HEK293 (cell line): Measurements from ENCODE around the gene IARS1.

Experiments used
- CTCF ChIA-PET: fragments of 350-600 bp; formaldehyde crosslinking; extraction: SDS; loops from one replicate; lab custom pipeline; 2021; ENCODE audit warnings: antibody characterized with exemption; lab: Yijun Ruan, JAX
- POLR2A ChIA-PET: fragments of 300-600 bp; formaldehyde crosslinking; extraction: SDS; loops from one replicate; lab custom pipeline; 2020; ENCODE audit warnings: antibody characterized with exemption, inconsistent platforms; lab: Yijun Ruan, JAX
- H3K27ac ChIP-seq: fragments of 200-500 bp; sonication (Bioruptor generic); 2 replicates; pipeline ENCODE4 v1.5.1; 2014; ENCODE audit warnings: low read depth, low read length, control low read depth, inconsistent platforms; ENCODE audit errors: extremely low read depth
- H3K36me3 ChIP-seq, 2 experiments: fragments of 200-500 bp in 1 of 2; sonication (Bioruptor generic) in 1 of 2; 1 replicate in 1 of 2; 2 replicates in 1 of 2; pipeline ENCODE4 v1.5.1; 2014 to 2017; ENCODE audit warnings: inconsistent platforms in 2 of 2, low read length in 2 of 2; ENCODE audit not compliant: control insufficient read depth in 2 of 2, insufficient read depth in 1 of 2
- H3K4me1 ChIP-seq: fragments of 200-500 bp; sonication (Bioruptor generic); 2 replicates; pipeline ENCODE4 v1.5.1; 2014; ENCODE audit warnings: mild to moderate bottlenecking, low read length, inconsistent platforms; ENCODE audit not compliant: control insufficient read depth, insufficient read depth
- H3K4me3 ChIP-seq: 2 replicates; pipeline ENCODE4 v1.5.1; 2011; ENCODE audit warnings: low read depth, mild to moderate bottlenecking, control low read depth, low read length, moderate library complexity
- H3K9me3 ChIP-seq: fragments of 200-500 bp; sonication (Bioruptor generic); 2 replicates; pipeline ENCODE4 v1.5.1; 2014; ENCODE audit warnings: low read depth, low read length, inconsistent platforms; ENCODE audit not compliant: control insufficient read depth, insufficient read depth
- HOXD13 ChIP-seq: sonication (generic); formaldehyde crosslinking; IDR thresholded peaks from 2 replicates; pipeline ENCODE4 v1.8.0; 2022; ENCODE audit warnings: missing genetic modification reagents, borderline replicate concordance
- KLF9 ChIP-seq: fragments of 450-650 bp; formaldehyde crosslinking; IDR thresholded peaks from 2 replicates; pipeline ENCODE4 v1.5.1; 2016; ENCODE audit warnings: missing biosample characterization, missing genetic modification characterization, low read depth
- SP7 ChIP-seq: fragments of 450-650 bp; formaldehyde crosslinking; IDR thresholded peaks from 2 replicates; pipeline ENCODE4 v1.5.1; 2016; ENCODE audit warnings: missing biosample characterization, missing genetic modification characterization
- ZBTB21 ChIP-seq: fragments of 450-650 bp; formaldehyde crosslinking; IDR thresholded peaks from 2 replicates; pipeline ENCODE4 v1.5.1; 2017; ENCODE audit warnings: missing biosample characterization, missing genetic modification characterization
- ZBTB26 ChIP-seq: fragments of 450-650 bp; formaldehyde crosslinking; optimal IDR thresholded peaks from 2 replicates; pipeline ENCODE3; 2016; ENCODE audit warnings: missing biosample characterization, mild to moderate bottlenecking, missing genetic modification characterization
- ZFP37 ChIP-seq: fragments of 450-650 bp; formaldehyde crosslinking; IDR thresholded peaks from 2 replicates; pipeline ENCODE4 v1.5.1; 2016; ENCODE audit warnings: missing biosample characterization, missing genetic modification characterization
- ZNF146 ChIP-seq: fragments of 450-650 bp; formaldehyde crosslinking; IDR thresholded peaks from 2 replicates; pipeline ENCODE4 v1.5.1; 2016; ENCODE audit warnings: missing biosample characterization, missing genetic modification characterization
- ZNF174 ChIP-seq: fragments of 450-650 bp; formaldehyde crosslinking; IDR thresholded peaks from 2 replicates; pipeline ENCODE4 v1.5.0; 2017; ENCODE audit warnings: missing biosample characterization, mild to moderate bottlenecking, missing genetic modification characterization
- ZNF26 ChIP-seq: fragments of 450-650 bp; formaldehyde crosslinking; IDR thresholded peaks from 2 replicates; pipeline ENCODE4 v1.5.1; 2016; ENCODE audit warnings: missing biosample characterization, missing genetic modification characterization
- ZNF302 ChIP-seq: fragments of 450-650 bp; formaldehyde crosslinking; IDR thresholded peaks from 2 replicates; pipeline ENCODE4 v1.5.1; 2016; ENCODE audit warnings: missing biosample characterization, missing genetic modification characterization, low read depth
- ZNF311 ChIP-seq: fragments of 450-650 bp; formaldehyde crosslinking; IDR thresholded peaks from 2 replicates; pipeline ENCODE4 v1.5.1; 2017; ENCODE audit warnings: missing biosample characterization, missing genetic modification characterization, borderline replicate concordance
- ZNF404 ChIP-seq: fragments of 450-650 bp; formaldehyde crosslinking; IDR thresholded peaks from 2 replicates; pipeline ENCODE4 v1.5.1; 2017; ENCODE audit warnings: missing biosample characterization, missing genetic modification characterization
- ZNF488 ChIP-seq: fragments of 450-650 bp; formaldehyde crosslinking; IDR thresholded peaks from 2 replicates; pipeline ENCODE4 v1.5.1; 2016; ENCODE audit warnings: missing biosample characterization, missing genetic modification characterization
- ZNF558 ChIP-seq: fragments of 450-650 bp; formaldehyde crosslinking; IDR thresholded peaks from 2 replicates; pipeline ENCODE4 v1.5.1; 2016; ENCODE audit warnings: missing biosample characterization, missing genetic modification characterization
- ZNF560 ChIP-seq: fragments of 450-650 bp; formaldehyde crosslinking; IDR thresholded peaks from 2 replicates; pipeline ENCODE4 v1.5.1; 2017; ENCODE audit warnings: missing biosample characterization, missing genetic modification characterization, borderline replicate concordance
- ZNF561 ChIP-seq: fragments of 450-650 bp; IDR thresholded peaks from 2 replicates; pipeline ENCODE4 v1.5.1; 2018; ENCODE audit warnings: missing biosample characterization, missing genetic modification characterization, borderline replicate concordance
- ZNF580 ChIP-seq: fragments of 450-650 bp; formaldehyde crosslinking; IDR thresholded peaks from 2 replicates; pipeline ENCODE4 v1.5.1; 2016; ENCODE audit warnings: missing biosample characterization, missing genetic modification characterization
- ZNF585B ChIP-seq: fragments of 450-650 bp; formaldehyde crosslinking; IDR thresholded peaks from 2 replicates; pipeline ENCODE4 v1.5.1; 2016; ENCODE audit warnings: missing biosample characterization, missing genetic modification characterization
- ZNF704 ChIP-seq: fragments of 450-650 bp; formaldehyde crosslinking; IDR thresholded peaks from 2 replicates; pipeline ENCODE4 v1.5.1; 2016; ENCODE audit warnings: missing biosample characterization, missing genetic modification characterization
- ZNF768 ChIP-seq: fragments of 450-650 bp; formaldehyde crosslinking; IDR thresholded peaks from 2 replicates; pipeline ENCODE4 v1.5.1; 2018; ENCODE audit warnings: missing biosample characterization, mild to moderate bottlenecking, missing genetic modification characterization
- ZNF785 ChIP-seq: fragments of 450-650 bp; formaldehyde crosslinking; IDR thresholded peaks from 2 replicates; pipeline ENCODE4 v1.5.1; 2016; ENCODE audit warnings: missing biosample characterization, missing genetic modification characterization
- ZNF837 ChIP-seq: fragments of 450-650 bp; formaldehyde crosslinking; IDR thresholded peaks from 2 replicates; pipeline ENCODE4 v1.5.1; 2016; ENCODE audit warnings: missing biosample characterization, missing genetic modification characterization
- ZSCAN30 ChIP-seq: fragments of 450-650 bp; IDR thresholded peaks from 2 replicates; pipeline ENCODE4 v1.5.1; 2018; ENCODE audit warnings: missing biosample characterization, mild to moderate bottlenecking, missing genetic modification characterization, moderate library complexity

IARS1 gene

GRCh38 chr9:92300936-92301335, 7.4 kb upstream of the IARS1 start:
- no peak overlapping the region for H3K4me3 ChIP-seq
- no peaks in the 10 kb centered on the region for H3K9me3 ChIP-seq
- H3K4me1 ChIP-seq = no peaks in the 10 kb centered on the region
- peaks cover 43 to 90% of the 10 kb centered on the region in 2 experiments for H3K36me3 ChIP-seq
- CTCF ChIA-PET = interaction anchor here (1.6 kb wide), 1 partner anchor 23 kb away, joined by 3 read pairs; no protein-coding TSS in a partner anchor
- no peak for TF ChIP-seq ZNF302 (tag by site-specific recombination)
- TF ChIP-seq ZNF580 = no peak
- TF ChIP-seq ZSCAN30 (tag by site-specific recombination) = no peak
- TF ChIP-seq SP7 = no peak
- TF ChIP-seq ZNF785 (tag by site-specific recombination) = no peak
- TF ChIP-seq ZNF488 (tag by site-specific recombination) = no peak
- no peak for TF ChIP-seq HOXD13 (CRISPR knock-in tag)
- no peak for TF ChIP-seq ZNF561 (tag by site-specific recombination)
- TF ChIP-seq ZNF558 (tag by site-specific recombination) = no peak
- TF ChIP-seq ZBTB26 = no peak
- no peak for TF ChIP-seq ZNF560 (tag by site-specific recombination)
- no peak for TF ChIP-seq ZNF768 (tag by site-specific recombination)
- no peak for TF ChIP-seq ZNF585B (tag by site-specific recombination)
- no peak for TF ChIP-seq ZBTB21 (tag by site-specific recombination)
- no peak for TF ChIP-seq KLF9 (tag by site-specific recombination)
- TF ChIP-seq ZNF404 (tag by site-specific recombination) = no peak
- TF ChIP-seq, all 188 proteins: peak for 0
- POLR2A ChIA-PET = no interaction called here
- H3K27ac ChIP-seq = no peak overlapping the region

- Histone ChIP-seq H3K36me3 (peaks cover 32 to 72% of the 10 kb centered on the region in 2 experiments), H3K27ac (no peak overlapping the region), H3K4me3 (no peak overlapping the region), H3K4me1 (no peaks in the 10 kb centered on the region; the same call in 1 of the 2 replicates), H3K9me3 (no peaks in the 10 kb centered on the region)
- ChIA-PET POLR2A (interaction anchor here (1.0 kb wide), 1 partner anchor 17 kb away, joined by 3 read pairs; no protein-coding TSS in a partner anchor), CTCF (interaction anchor here (0.6 to 1.6 kb wide), 2 partner anchors 140 to 158 kb away, joined by 4 to 7 read pairs; no protein-coding TSS in a partner anchor)
- no peak for TF ChIP-seq ZNF174
- TF ChIP-seq ZNF704 (tag by site-specific recombination) = no peak
- TF ChIP-seq ZNF146 = no peak
- no peak for TF ChIP-seq ZFP37 (tag by site-specific recombination)
- no peak for TF ChIP-seq ZNF311 (tag by site-specific recombination)
- no peak for TF ChIP-seq ZNF26
- no peak for TF ChIP-seq ZNF837 (tag by site-specific recombination)
These were observed 5.6 kb upstream of the IARS1 start for GRCh38 chr9:92299116-92299515.
